Stimulated activated CD8-positive, alpha-beta memory T cell treated with anti-CD3 and anti-CD28 coated beads, Interleukin-12 subunit alpha, Interleukin-12 subunit beta, amount 100 ng/mL, for 1 hour (primary cell): ENCODE results near the gene BRAF.
A peak's percentile ranks its signal among the peaks of the same experiment; 100 is the strongest.
"Not testable (repeated sequence)": the region's sequence is repeated elsewhere in the genome, so short reads cannot be mapped to it uniquely, and the experiment has no call there.

ENCODE experiments used
- DNase-seq: peaks from one replicate; pipeline ENCODE4 v3.0.0-alpha.2; 2020; ENCODE audit warnings: low read depth

BRAF gene

GRCh38 chr7:140678816-140679130, 246.0 kb downstream of the BRAF start:
- no peak for DNase-seq

GRCh38 chr7:140678081-140678815, 246.5 kb downstream of the BRAF start:
- DNase-seq = no peak

DNA sequence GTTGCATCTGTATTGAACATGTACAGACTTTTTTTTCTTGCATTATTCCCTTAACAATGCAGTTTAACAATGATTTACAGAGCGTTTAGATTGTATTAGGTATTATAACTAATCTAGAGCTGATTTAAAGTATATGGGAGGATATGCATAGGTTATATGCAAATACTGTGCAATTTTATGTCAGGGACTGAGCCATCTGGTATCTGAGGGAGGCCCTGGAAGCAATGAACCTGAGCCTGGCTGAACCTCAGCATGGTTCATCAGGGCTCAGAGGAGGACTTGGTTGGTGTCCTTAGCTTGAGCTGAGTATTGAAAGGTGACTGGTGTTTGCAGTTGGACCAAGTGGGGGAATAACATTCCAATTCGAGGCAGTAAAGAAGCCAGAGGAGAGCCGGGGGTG, 247.2 kb downstream of the BRAF start:
- no peak for DNase-seq

DNA sequence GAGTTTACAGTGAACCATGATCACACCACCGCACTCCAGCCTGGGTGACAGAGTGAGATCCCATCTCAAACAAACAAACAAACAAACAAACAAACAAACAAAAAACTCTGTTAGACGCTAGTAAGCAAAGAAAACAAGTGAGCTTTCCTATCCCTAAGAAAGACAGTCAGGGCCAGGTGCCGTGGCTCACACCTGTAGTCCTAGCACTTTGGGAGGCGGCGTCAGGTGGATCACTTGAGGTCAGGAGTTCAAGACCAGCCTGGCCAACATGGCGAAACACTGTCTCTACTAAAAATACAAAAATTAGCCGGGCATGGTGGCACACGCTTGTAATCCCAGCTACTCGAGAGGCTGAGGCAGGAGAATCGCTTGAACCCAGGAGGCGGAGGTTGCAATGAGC, 247.8 kb downstream of the BRAF start:
- DNase-seq = not testable (repeated sequence)

- no peak for DNase-seq
Observed at GRCh38 chr7:140676306-140676705, 248.4 kb downstream of the BRAF start.

DNA sequence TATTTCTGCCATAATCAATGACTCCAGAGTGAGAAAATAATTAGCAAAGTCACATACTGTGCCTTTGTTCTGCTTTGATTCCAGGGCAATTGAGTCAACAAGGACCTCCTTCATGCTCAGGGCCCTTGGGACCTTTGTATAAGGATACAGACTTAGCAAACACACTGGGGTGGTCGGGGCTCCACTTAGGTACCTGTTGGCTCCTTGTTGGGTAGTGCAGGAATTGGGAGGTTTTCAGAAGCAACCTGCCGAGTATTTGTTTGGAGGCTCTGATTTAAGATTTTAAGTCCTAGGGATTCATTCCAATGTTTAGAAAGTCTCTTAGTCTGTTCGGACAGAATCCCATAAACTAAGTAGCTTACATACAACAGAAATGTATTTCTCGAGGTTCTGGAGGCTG, 249.0 kb downstream of the BRAF start:
- DNase-seq = no peak

- DNase-seq = no peak
Observed at GRCh38 chr7:140674899-140675701, 249.6 kb downstream of the BRAF start.

GRCh38 chr7:140674356-140674800, 250.4 kb downstream of the BRAF start:
- DNase-seq = no peak

DNA sequence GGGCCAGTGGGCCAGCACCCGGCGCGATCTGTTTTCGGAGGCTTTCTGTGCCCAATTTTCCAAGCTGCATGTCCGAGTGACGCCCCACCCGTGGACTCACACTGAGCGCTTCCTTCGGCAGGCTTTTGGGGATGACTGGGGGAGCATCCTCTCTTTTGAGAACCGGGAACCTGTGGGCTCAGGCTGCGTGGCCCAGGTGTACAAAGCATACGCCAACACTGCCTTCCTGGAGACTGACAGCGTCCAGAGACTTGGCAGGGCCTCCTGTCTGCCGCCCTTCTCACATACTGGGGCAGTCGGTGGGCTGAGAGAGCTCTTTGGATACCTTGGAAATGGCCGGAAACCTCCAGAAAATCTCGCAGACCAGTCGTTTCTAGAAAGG, 251.0 kb downstream of the BRAF start:
- no peak for DNase-seq

DNA sequence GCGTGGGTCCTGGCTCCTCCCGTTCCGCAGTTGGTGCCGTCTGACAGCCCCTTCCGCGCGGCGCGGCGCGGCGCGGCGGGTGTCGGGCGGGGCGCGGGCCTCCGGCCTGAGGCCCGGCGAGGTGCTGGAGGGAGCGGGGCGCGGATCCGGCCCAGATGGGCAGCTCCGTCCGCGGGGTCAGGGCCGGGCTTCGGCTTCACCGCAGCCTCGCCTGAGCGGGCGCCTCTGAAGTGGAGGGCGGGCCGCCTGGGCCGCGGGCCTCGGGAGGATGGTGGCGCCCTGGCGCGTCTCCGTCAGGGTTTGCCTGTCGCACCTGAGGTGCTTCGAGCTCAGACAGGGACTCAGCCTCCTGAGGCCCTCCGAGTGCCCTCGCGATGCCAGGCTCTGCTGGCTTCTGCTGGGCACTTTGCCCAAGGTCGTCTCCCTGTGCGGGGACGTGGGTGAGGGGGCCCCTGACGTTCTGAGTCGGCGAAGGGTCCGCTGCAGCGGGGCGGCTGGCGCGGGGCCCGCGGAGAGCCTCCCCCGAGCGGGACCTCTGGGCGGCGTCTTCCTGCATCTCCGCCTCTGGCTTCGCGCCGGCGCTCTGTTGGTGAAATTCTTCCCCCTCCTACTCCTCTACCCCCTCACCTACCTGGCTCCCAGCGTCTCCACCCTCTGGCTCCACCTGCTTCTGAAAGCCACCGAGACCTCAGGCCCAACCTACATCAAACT, 251.5 kb downstream of the BRAF start:
- peak; percentile 33 for DNase-seq

GRCh38 chr7:140672382-140673062, 252.2 kb downstream of the BRAF start, which contains the start of gene ADCK2:
TSS of gene ADCK2 (plus strand) at chr7:140672945. CDS start at chr7:140673331, 386 bp downstream.
- DNase-seq = peak; percentile 43

DNA sequence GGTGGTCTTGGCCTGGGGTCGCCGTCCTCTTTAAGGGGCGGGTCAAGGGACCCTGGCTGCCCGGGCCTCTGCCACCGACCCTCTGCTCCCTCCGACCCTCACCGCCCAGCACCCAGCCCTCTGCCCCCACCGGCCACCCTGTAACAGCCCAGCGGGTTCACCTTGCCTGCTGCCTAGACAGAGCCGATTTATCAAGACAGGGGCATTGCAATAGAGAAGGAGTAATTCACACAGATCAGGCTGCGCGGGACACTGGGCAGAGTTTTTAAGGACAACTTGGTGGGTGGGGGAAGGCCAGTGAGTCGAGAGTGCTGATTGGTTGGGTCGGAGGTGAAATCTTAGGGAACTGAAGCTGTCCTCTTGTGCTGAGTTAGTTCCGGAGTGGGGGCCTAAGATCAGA, 252.8 kb downstream of the BRAF start:
- no peak for DNase-seq

- DNase-seq = no peak
Observed at GRCh38 chr7:140670343-140670935, 254.3 kb downstream of the BRAF start.

- DNase-seq = not testable (repeated sequence)
Observed at GRCh38 chr7:140669862-140670261, 254.9 kb downstream of the BRAF start.

GRCh38 chr7:140669352-140669751, 255.4 kb downstream of the BRAF start:
- DNase-seq = no peak
